ENCODE results near the gene RNF13.

RNF13 gene

GRCh38 chr3:149992416-149993058, 179.5 kb downstream of the RNF13 start:
- no peak for DNase-seq (ENCODE audit: low read depth)

GRCh38 chr3:149998946-149999345, 185.9 kb downstream of the RNF13 start:
- DNase-seq (ENCODE audit: low read depth): no peak

GRCh38 chr3:149999421-149999820, 186.4 kb downstream of the RNF13 start:
- DNase-seq (ENCODE audit: low read depth): no peak

- DNase-seq (ENCODE audit: low read depth): peak; percentile 47
Observed at GRCh38 chr3:150000641-150001040, 187.6 kb downstream of the RNF13 start.

GRCh38 chr3:150005243-150006112, 192.5 kb downstream of the RNF13 start:
- DNase-seq (ENCODE audit: low read depth): peak; percentile 84

GRCh38 chr3:150006794-150007193, 193.8 kb downstream of the RNF13 start:
- peak; percentile 36 for DNase-seq (ENCODE audit: low read depth)

Measured in ELR (cell line).